Caco-2 (cell line): Measurements from ENCODE around the gene DDOST. TPM values are rescaled to one million over a fixed set of nuclear protein-coding genes. Genes with fewer than 3 reads are reported as not detected.

ENCODE experiments used
- BruUV-seq: library from RNA; stranded (reverse); fragments of 400-500 nt; replicated peaks from 2 replicates; lab custom pipeline; 2021; lab: Mats Ljungman, UMichigan
- CTCF ChIA-PET: fragments of 300-600 bp; sonication (Branson Sonifier 250); formaldehyde crosslinking; loops from one replicate; lab custom pipeline; 2022; ENCODE audit warnings: antibody characterized with exemption; lab: Charles Lee
- POLR2A ChIA-PET: fragments of 300-600 bp; sonication (Branson Sonifier 250); formaldehyde crosslinking; loops from one replicate; lab custom pipeline; 2022; ENCODE audit warnings: antibody characterized with exemption; lab: Charles Lee
- DNase-seq, 2 experiments: peaks; one replicate each; pipeline versions ENCODE4 v3.0.0 to v3.0.0-alpha.2; 2020 to 2022
- H3K27me3 ChIP-seq: replicated peaks from 2 replicates; pipeline ENCODE4 v1.6.0; 2011; ENCODE audit warnings: low read length; ENCODE audit not compliant: control insufficient read depth, insufficient read depth
- H3K36me3 ChIP-seq: 2 replicates; pipeline ENCODE4 v1.5.1; 2011; ENCODE audit warnings: low read length; ENCODE audit not compliant: control insufficient read depth, insufficient read depth
- H3K4me1 ChIP-seq: fragments of 250-450 bp; sonication (Bioruptor Pico); 2 replicates; pipeline ENCODE4 v1.5.1; 2020; ENCODE audit warnings: mild to moderate bottlenecking
- H3K4me3 ChIP-seq: 2 replicates; pipeline ENCODE4 v1.5.1; 2011; ENCODE audit warnings: low read depth, mild to moderate bottlenecking, control low read depth, low read length
- H3K9me3 ChIP-seq: fragments of 250-450 bp; sonication (Bioruptor Pico); 2 replicates; pipeline ENCODE4 v1.5.1; 2020; ENCODE audit warnings: mild to moderate bottlenecking, moderate library complexity
- H3K27ac Mint-ChIP-seq: one replicate; pipeline ENCODE4 v1.8.0; 2022; ENCODE audit warnings: mixed read lengths; ENCODE audit not compliant: unreplicated experiment
- H3K27me3 Mint-ChIP-seq: one replicate; pipeline ENCODE4 v1.8.0; 2022; ENCODE audit warnings: mixed read lengths; ENCODE audit not compliant: insufficient read depth, unreplicated experiment
- H3K36me3 Mint-ChIP-seq: one replicate; pipeline ENCODE4 v1.8.0; 2022; ENCODE audit warnings: mild to moderate bottlenecking, mixed read lengths; ENCODE audit not compliant: insufficient read depth, unreplicated experiment
- H3K4me1 Mint-ChIP-seq: one replicate; pipeline ENCODE4 v1.8.0; 2022; ENCODE audit warnings: low read depth, mixed read lengths; ENCODE audit not compliant: unreplicated experiment
- H3K4me3 Mint-ChIP-seq: one replicate; pipeline ENCODE4 v1.8.0; 2022; ENCODE audit warnings: mild to moderate bottlenecking, moderate library complexity, mixed read lengths; ENCODE audit not compliant: unreplicated experiment
- H3K9me3 Mint-ChIP-seq: one replicate; pipeline ENCODE4 v1.8.0; 2022; ENCODE audit warnings: mixed read lengths; ENCODE audit not compliant: unreplicated experiment
- CTCF ChIP-seq, 2 experiments: fragments of 200-600 bp in 1 of 2; IDR thresholded peaks; 1 replicate in 1 of 2; 2 replicates in 1 of 2; pipeline versions ENCODE4 v1.5.1 to v1.8.0; 2011 to 2022; ENCODE audit warnings: antibody characterized with exemption in 1 of 2, control low read depth in 1 of 2, inconsistent platforms in 1 of 2, low read depth in 1 of 2, low read length in 1 of 2, mild to moderate bottlenecking in 1 of 2, moderate library complexity in 1 of 2; ENCODE audit not compliant: insufficient read depth in 1 of 2, severe bottlenecking in 1 of 2, unreplicated experiment in 1 of 2
- intact Hi-C: fragments of 100-400 bp; cut with micrococcal nuclease; formaldehyde crosslinking; loops from one replicate; pipeline ENCODE4 v1.10.0; 2022; ENCODE audit not compliant: unreplicated experiment
- total RNA-seq: library from RNA; stranded (reverse); gene quantifications from 2 replicates; pipeline ENCODE4 v1.2.3, GENCODE V29; 2022

DDOST gene
- total RNA-seq, 1 experiment from 2014 or later = 339 TPM

- peaks cover 16% of the 10 kb centered on the region for H3K36me3 Mint-ChIP-seq
Observed at GRCh38 chr1:20644416-20644815, 16.8 kb downstream of the DDOST start.

DNA sequence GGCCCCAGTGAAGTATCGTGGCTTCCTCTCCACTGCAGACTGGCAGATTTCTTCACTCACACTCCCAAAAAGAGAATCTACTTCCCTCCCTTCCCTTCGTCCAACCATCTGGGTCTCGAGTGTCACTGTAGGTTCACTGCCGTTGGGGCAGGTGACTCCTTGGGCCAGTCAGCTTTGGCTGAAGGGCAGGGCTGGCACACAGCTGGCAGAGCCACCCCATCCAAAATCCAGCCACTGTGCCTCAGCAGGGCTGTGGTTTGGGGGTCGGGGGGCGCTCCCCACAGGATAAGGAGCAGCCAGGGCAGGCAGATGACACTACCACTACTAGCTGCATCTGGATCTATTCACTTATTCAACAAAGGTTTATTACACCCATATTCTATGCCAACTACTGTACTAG, 18.1 kb downstream of the DDOST start:
- intact Hi-C loops = no loop called here
- no peak for TF ChIP-seq CTCF (IDR thresholded peaks at IDR 0.05; ENCODE audit: insufficient read depth in 1 of 2, low read depth in 1 of 2, low read length in 1 of 2, severe bottlenecking in 1 of 2, unreplicated experiment in 1 of 2)
- ChIA-PET POLR2A (no interaction called here), CTCF (no interaction called here)
- no peak overlapping the region for H3K27ac Mint-ChIP-seq
- H3K36me3 Mint-ChIP-seq = peaks cover 5% of the 10 kb centered on the region
- no peak overlapping the region for H3K4me3 Mint-ChIP-seq
- no peaks in the 10 kb centered on the region for H3K9me3 ChIP-seq
- no peaks in the 10 kb centered on the region for H3K27me3 ChIP-seq
- H3K36me3 ChIP-seq = no peaks in the 10 kb centered on the region
- DNase-seq = no peak
- H3K4me1 Mint-ChIP-seq = no peaks in the 10 kb centered on the region
- H3K9me3 Mint-ChIP-seq = no peaks in the 10 kb centered on the region
- H3K4me3 ChIP-seq = no peak overlapping the region
- no peaks in the 10 kb centered on the region for H3K27me3 Mint-ChIP-seq
- no TSS peak for BruUV-seq
- H3K4me1 ChIP-seq = no peaks in the 10 kb centered on the region

More at GRCh38 chr1:20644416-20644815, 16.8 kb downstream of the DDOST start:
- ChIA-PET POLR2A (no interaction called here), CTCF (no interaction called here)
- TF ChIP-seq CTCF (IDR thresholded peaks at IDR 0.05; ENCODE audit: insufficient read depth in 1 of 2, low read depth in 1 of 2, low read length in 1 of 2, severe bottlenecking in 1 of 2, unreplicated experiment in 1 of 2) = no peak
- Histone ChIP-seq H3K4me3 (no peak overlapping the region), H3K27me3 (no peaks in the 10 kb centered on the region), H3K36me3 (no peaks in the 10 kb centered on the region; the same call in 1 of the 2 replicates), H3K4me1 (no peaks in the 10 kb centered on the region), H3K9me3 (no peaks in the 10 kb centered on the region)
- H3K4me1 Mint-ChIP-seq = no peaks in the 10 kb centered on the region
- no peaks in the 10 kb centered on the region for H3K27me3 Mint-ChIP-seq
- DNase-seq = no peak
- intact Hi-C loops = no loop called here
- H3K9me3 Mint-ChIP-seq = no peaks in the 10 kb centered on the region
- H3K4me3 Mint-ChIP-seq = no peak overlapping the region
- H3K27ac Mint-ChIP-seq = no peak overlapping the region
- BruUV-seq = no TSS peak

DNA sequence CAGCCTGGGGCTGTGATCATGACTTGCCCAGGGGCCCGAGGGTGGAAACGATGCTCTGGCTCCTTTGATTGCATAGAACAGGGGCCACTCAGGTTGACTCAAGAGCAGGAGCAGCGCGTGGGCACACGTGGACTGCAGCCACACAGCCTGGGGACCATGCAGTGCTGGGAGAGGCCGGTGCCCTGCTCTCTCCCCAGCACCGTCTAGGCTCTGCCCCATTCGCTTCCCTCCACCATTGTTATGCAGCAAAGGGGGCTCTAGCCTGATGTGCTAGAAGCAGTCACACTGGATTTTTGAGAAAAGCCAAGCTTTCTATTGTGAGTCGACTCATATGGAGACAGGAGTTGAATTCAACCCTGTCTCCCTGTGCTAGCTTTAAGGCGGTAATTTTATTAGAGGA, 19.2 kb downstream of the DDOST start:
- TF ChIP-seq CTCF (IDR thresholded peaks at IDR 0.05; ENCODE audit: insufficient read depth in 1 of 2, low read depth in 1 of 2, low read length in 1 of 2, severe bottlenecking in 1 of 2, unreplicated experiment in 1 of 2) = no peak
- no TSS peak for BruUV-seq
- intact Hi-C loops = no loop called here
- no peak for DNase-seq
- ChIA-PET CTCF (interaction anchor here (1.5 kb wide), 1 partner anchor 67 kb away, joined by 4 read pairs; no protein-coding TSS in a partner anchor), POLR2A (interaction anchor here (0.7 kb wide), 1 partner anchor 93 kb away, joined by 3 read pairs; no protein-coding TSS in a partner anchor)
- H3K4me1 Mint-ChIP-seq = no peaks in the 10 kb centered on the region
- H3K27me3 ChIP-seq = no peaks in the 10 kb centered on the region
- no peak overlapping the region for H3K4me3 Mint-ChIP-seq
- no peak overlapping the region for H3K27ac Mint-ChIP-seq
- no peaks in the 10 kb centered on the region for H3K9me3 ChIP-seq
- no peaks in the 10 kb centered on the region for H3K4me1 ChIP-seq
- no peaks in the 10 kb centered on the region for H3K36me3 ChIP-seq
- no peaks in the 10 kb centered on the region for H3K27me3 Mint-ChIP-seq
- H3K36me3 Mint-ChIP-seq = peaks cover 5% of the 10 kb centered on the region
- no peaks in the 10 kb centered on the region for H3K9me3 Mint-ChIP-seq
- no peak overlapping the region for H3K4me3 ChIP-seq
